Hippocampal formation (tissue), 2 donors: ENCODE measurements around the gene EHMT2.

Experiments
- DNase-seq, 2 donors: peaks; one replicate each; lab custom pipeline; 2025; lab: John Stamatoyannopoulos, UW

Gene EHMT2

GRCh38 chr6:31888276-31889258 lies 8.9 kb downstream of the EHMT2 start:
- DNase-seq = no peak

- no peak for DNase-seq
Measured at GRCh38 chr6:31887173-31888007, 10.1 kb downstream of the EHMT2 start.

GRCh38 chr6:31886541-31886991 lies 10.9 kb downstream of the EHMT2 start:
- DNase-seq = no peak

GRCh38 chr6:31884528-31885035 lies 12.9 kb downstream of the EHMT2 start:
- no peak for DNase-seq

GRCh38 chr6:31883676-31884075 lies 13.8 kb downstream of the EHMT2 start:
- no peak for DNase-seq

GRCh38 chr6:31882344-31882743 lies 15.2 kb downstream of the EHMT2 start:
- no peak for DNase-seq

- DNase-seq = no peak
Measured at GRCh38 chr6:31881136-31881859, 16.2 kb downstream of the EHMT2 start.

- DNase-seq = no peak
Measured at GRCh38 chr6:31880616-31881015, 16.9 kb downstream of the EHMT2 start.

- no peak for DNase-seq
Measured at GRCh38 chr6:31879901-31880300, 17.6 kb downstream of the EHMT2 start.

GRCh38 chr6:31879143-31879542 lies 18.4 kb downstream of the EHMT2 start:
- no peak for DNase-seq

GRCh38 chr6:31878726-31879125 lies 18.8 kb downstream of the EHMT2 start, which contains the start of gene SLC44A4:
Gene SLC44A4, minus strand, starts transcription at chr6:31878997. Its CDS starts 17 bp downstream, at chr6:31878980.
- no peak for DNase-seq

- DNase-seq = no peak
Measured at GRCh38 chr6:31878222-31878621, 19.3 kb downstream of the EHMT2 start.

- DNase-seq = no peak
Measured at GRCh38 chr6:31877651-31878161, 19.8 kb downstream of the EHMT2 start.

GRCh38 chr6:31877125-31877650 lies 20.3 kb downstream of the EHMT2 start:
- no peak for DNase-seq

- DNase-seq = no peak
Measured at GRCh38 chr6:31876357-31876756, 21.1 kb downstream of the EHMT2 start.

GRCh38 chr6:31875877-31876276 lies 21.6 kb downstream of the EHMT2 start:
- no peak for DNase-seq

GRCh38 chr6:31874836-31875572 lies 22.5 kb downstream of the EHMT2 start:
- no peak for DNase-seq

- DNase-seq = no peak
Measured at GRCh38 chr6:31874084-31874670, 23.3 kb downstream of the EHMT2 start.

- no peak for DNase-seq
Measured at GRCh38 chr6:31871046-31871659, 26.3 kb downstream of the EHMT2 start.
